GM12801 (cell line): Measurements from ENCODE around the gene SURF6.

Experiments used
- CTCF ChIP-seq: IDR thresholded peaks from one replicate; pipeline ENCODE4 v1.5.1; 2011; ENCODE audit warnings: control low read depth; ENCODE audit not compliant: insufficient read length; ENCODE audit errors: extremely low read depth

The SURF6 gene

DNA sequence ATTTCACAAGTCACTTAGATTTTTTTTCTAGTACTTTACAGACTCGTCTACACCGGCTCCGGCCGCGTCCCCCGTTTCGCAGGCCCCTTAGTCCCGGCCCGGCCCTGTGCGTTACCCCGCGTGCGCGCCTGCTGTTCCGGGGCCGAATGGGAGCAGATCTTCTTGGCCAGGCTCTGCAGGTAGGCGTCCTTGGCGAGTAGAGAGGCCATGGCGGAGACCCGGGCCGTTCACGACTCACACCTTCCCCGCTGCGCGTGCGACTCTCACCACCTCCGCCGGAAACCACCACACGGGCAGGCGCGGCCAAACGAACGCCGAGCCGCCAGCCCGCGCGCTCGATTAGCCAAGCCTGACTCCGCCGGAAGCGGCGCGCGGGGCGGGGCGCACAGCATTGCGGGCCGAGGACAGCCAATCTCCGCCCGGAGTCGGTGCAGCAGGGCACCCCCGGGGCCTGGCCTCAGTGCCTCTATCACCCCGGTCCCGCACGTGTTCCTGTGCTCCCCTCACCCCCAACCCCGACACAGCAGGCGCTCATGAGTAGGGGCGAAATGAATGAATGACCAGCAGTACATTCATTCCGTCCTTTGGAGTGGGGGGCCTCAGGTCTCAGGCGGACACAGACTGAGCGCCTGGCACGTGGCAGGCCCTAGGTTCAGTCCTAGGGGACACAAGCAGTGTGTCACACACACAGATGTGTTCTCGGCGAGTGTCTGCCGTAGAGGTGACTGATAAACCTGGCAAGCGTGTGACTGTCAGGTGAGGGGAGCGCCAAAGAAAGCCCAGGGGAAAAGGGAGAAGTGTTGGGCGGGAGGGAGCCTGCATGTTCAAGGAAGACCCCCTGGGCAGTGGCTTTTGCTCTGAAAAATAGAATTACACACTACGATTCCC is at the start of gene SURF6:
Gene SURF6, minus strand, starts transcription at position 265 of the 888 bp plus-strand sequence. Its CDS starts 56 bp downstream, at position 209.
- TF ChIP-seq CTCF = no peak

GRCh38 chr9:133385452-133385851 is 49.5 kb upstream of the SURF6 start:
- no peak for TF ChIP-seq CTCF

DNA sequence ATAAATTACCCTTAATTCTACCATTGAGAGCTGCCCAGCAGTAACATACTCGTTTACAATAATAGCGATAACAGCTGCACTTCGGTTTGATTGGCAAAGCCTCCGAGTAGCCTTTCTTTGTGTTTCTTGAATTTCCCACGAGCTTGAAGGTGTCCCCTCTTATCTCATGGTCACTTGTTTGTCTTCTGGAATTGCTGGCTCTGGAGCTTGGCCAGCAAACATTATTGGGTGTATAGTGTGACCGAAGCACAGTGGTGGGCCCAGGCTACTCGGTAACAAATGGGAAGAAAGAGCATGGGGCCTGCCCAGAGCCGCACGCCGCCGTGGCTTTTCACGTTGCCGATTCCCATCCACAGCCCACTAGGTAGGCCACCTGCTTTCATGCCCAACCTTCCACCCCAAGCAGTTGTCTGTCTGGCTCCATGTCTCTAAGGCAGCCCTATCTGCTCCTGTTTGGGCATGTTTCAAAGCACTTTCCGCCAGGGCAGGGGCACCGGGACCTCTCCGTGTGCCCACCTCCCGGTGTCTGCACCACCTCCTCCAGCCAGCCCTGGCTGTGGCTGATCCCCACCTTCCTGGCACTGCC is 48.8 kb upstream of the SURF6 start:
- no peak for TF ChIP-seq CTCF

- TF ChIP-seq CTCF = no peak
Observed at GRCh38 chr9:133383438-133383837, 47.5 kb upstream of the SURF6 start.

GRCh38 chr9:133382507-133383141 is 46.6 kb upstream of the SURF6 start:
- no peak for TF ChIP-seq CTCF

DNA sequence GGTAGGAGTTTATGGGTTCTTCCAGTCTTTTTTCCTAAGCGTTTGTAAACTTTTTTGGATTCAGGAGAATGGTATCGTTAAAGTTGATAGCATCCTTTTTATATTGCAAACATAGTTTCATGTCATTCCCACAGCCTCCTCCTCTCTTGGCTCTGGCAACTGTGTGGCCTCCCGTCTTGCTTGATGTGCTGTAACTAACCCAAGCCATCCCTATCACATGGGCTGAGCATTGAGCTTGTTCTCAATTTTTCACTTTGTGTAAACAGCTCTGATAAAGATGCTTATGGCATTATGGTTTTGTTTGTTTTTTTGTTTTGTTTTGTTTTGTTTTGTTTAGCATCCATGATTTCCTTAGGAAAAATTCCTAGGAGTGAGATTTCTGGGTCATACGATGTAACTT is 44.7 kb upstream of the SURF6 start:
- TF ChIP-seq CTCF = no peak
